H9 (cell line): ENCODE results near the gene DOCK10. TPM values are rescaled to one million over a fixed set of nuclear protein-coding genes. Genes with fewer than 3 reads are reported as not detected.

ENCODE experiments used
- DNase-seq: peaks from one replicate; pipeline ENCODE4 v3.0.0-alpha.2; 2017
- H2AFZ ChIP-seq: one replicate; pipeline ENCODE4 v1.6.1; 2013; ENCODE audit warnings: mild to moderate bottlenecking, low read length, control low read depth, moderate library complexity
- H2AK5ac ChIP-seq: 2 replicates; pipeline ENCODE4 v1.6.1; 2013; ENCODE audit warnings: low read length, control low read depth, mixed read lengths; ENCODE audit not compliant: insufficient read length
- H2BK120ac ChIP-seq: one replicate; pipeline ENCODE4 v1.6.1; 2013; ENCODE audit warnings: low read depth, mild to moderate bottlenecking, low read length, control low read depth, inconsistent platforms; ENCODE audit not compliant: poor library complexity, severe bottlenecking
- H2BK12ac ChIP-seq: 2 replicates; pipeline ENCODE4 v1.6.1; 2013; ENCODE audit warnings: low read length, control low read depth, mixed read lengths, low read depth; ENCODE audit not compliant: insufficient read length
- H2BK15ac ChIP-seq: 2 replicates; pipeline ENCODE4 v1.6.1; 2013; ENCODE audit warnings: low read depth, low read length, control low read depth
- H2BK20ac ChIP-seq: one replicate; pipeline ENCODE4 v1.6.1; 2013; ENCODE audit warnings: low read depth, mild to moderate bottlenecking, low read length, control low read depth, inconsistent platforms; ENCODE audit not compliant: poor library complexity, severe bottlenecking
- H2BK5ac ChIP-seq: 2 replicates; pipeline ENCODE4 v1.6.1; 2013; ENCODE audit warnings: low read length, control low read depth, mixed read lengths; ENCODE audit not compliant: insufficient read length
- H3K14ac ChIP-seq: 2 replicates; pipeline ENCODE4 v1.6.1; 2013; ENCODE audit warnings: low read length, control low read depth; ENCODE audit not compliant: insufficient read depth
- H3K18ac ChIP-seq: 2 replicates; pipeline ENCODE4 v1.6.1; 2013; ENCODE audit warnings: low read depth, mild to moderate bottlenecking, mixed read lengths, low read length, control low read depth; ENCODE audit not compliant: insufficient read length
- H3K23ac ChIP-seq: 2 replicates; pipeline ENCODE4 v1.6.1; 2013; ENCODE audit warnings: low read length, control low read depth, mixed read lengths, low read depth; ENCODE audit not compliant: insufficient read length
- H3K23me2 ChIP-seq: 2 replicates; pipeline ENCODE4 v1.6.1; 2013; ENCODE audit warnings: low read depth, mild to moderate bottlenecking, mixed read lengths, low read length, control low read depth; ENCODE audit not compliant: insufficient read length, poor library complexity, severe bottlenecking
- H3K27ac ChIP-seq: 2 replicates; pipeline ENCODE4 v1.5.1; 2013; ENCODE audit warnings: low read length, control low read depth, mixed read lengths, low read depth; ENCODE audit not compliant: insufficient read length
- H3K27me3 ChIP-seq: 2 replicates; pipeline ENCODE4 v1.6.1; 2013; ENCODE audit warnings: low read length, control low read depth, inconsistent platforms; ENCODE audit not compliant: insufficient read depth
- H3K4ac ChIP-seq: 2 replicates; pipeline ENCODE4 v1.6.1; 2013; ENCODE audit warnings: low read depth, mild to moderate bottlenecking, control low read depth, inconsistent platforms, low read length, moderate library complexity
- H3K4me1 ChIP-seq: 2 replicates; pipeline ENCODE4 v1.6.1; 2013; ENCODE audit warnings: low read length, control low read depth, inconsistent platforms; ENCODE audit not compliant: insufficient read depth
- H3K4me2 ChIP-seq: 2 replicates; pipeline ENCODE4 v1.6.1; 2013; ENCODE audit warnings: low read length, control low read depth, mixed read lengths; ENCODE audit not compliant: insufficient read length, insufficient read depth
- H3K56ac ChIP-seq: 2 replicates; pipeline ENCODE4 v1.6.1; 2013; ENCODE audit warnings: low read depth, mild to moderate bottlenecking, mixed read lengths, low read length, control low read depth; ENCODE audit not compliant: insufficient read length
- H3K79me1 ChIP-seq: 2 replicates; pipeline ENCODE4 v1.6.1; 2013; ENCODE audit warnings: low read depth, mild to moderate bottlenecking, moderate library complexity, low read length, control low read depth, inconsistent platforms; ENCODE audit not compliant: insufficient read depth, poor library complexity, severe bottlenecking
- H3K79me2 ChIP-seq: 2 replicates; pipeline ENCODE4 v1.6.1; 2013; ENCODE audit warnings: low read length, control low read depth, inconsistent platforms; ENCODE audit not compliant: insufficient read depth
- H3K9ac ChIP-seq: 2 replicates; pipeline ENCODE4 v1.6.1; 2013; ENCODE audit warnings: low read length, control low read depth, mixed read lengths; ENCODE audit not compliant: insufficient read length; ENCODE audit errors: extremely low read depth
- H3K9me3 ChIP-seq: one replicate; pipeline ENCODE4 v1.6.1; 2013; ENCODE audit warnings: low read depth, low read length, inconsistent platforms; ENCODE audit not compliant: control insufficient read depth
- H3T11ph ChIP-seq: one replicate; pipeline ENCODE4 v1.6.1; 2013; ENCODE audit warnings: mild to moderate bottlenecking, low read length, control low read depth, inconsistent platforms
- H4K20me1 ChIP-seq: one replicate; pipeline ENCODE4 v1.6.1; 2013; ENCODE audit not compliant: control insufficient read depth, insufficient read length, insufficient read depth
- H4K5ac ChIP-seq: 2 replicates; pipeline ENCODE4 v1.6.1; 2013; ENCODE audit warnings: low read depth, mild to moderate bottlenecking, mixed read lengths, low read length, control low read depth; ENCODE audit not compliant: insufficient read length
- H4K8ac ChIP-seq: replicated peaks from 2 replicates; pipeline ENCODE4 v1.6.1; 2013; ENCODE audit warnings: low read length, control low read depth, mixed read lengths, low read depth; ENCODE audit not compliant: insufficient read length
- H4K91ac ChIP-seq: 2 replicates; pipeline ENCODE4 v1.6.1; 2013; ENCODE audit warnings: low read depth, mild to moderate bottlenecking, moderate library complexity, mixed read lengths, low read length, control low read depth; ENCODE audit not compliant: insufficient read length
- H3K27ac Mint-ChIP-seq, 3 experiments: 2 replicates in 2 of 3; 3 replicates in 1 of 3; pipeline ENCODE4 v1.8.0; 2020 to 2021; ENCODE audit warnings: mixed read lengths in 3 of 3, mild to moderate bottlenecking in 1 of 3, moderate library complexity in 1 of 3
- H3K27me3 Mint-ChIP-seq: 2 replicates; pipeline ENCODE4 v1.8.0; 2021; ENCODE audit warnings: low read depth, mild to moderate bottlenecking, moderate library complexity, mixed read lengths
- H3K36me3 Mint-ChIP-seq, 3 experiments: 2 replicates in 2 of 3; 3 replicates in 1 of 3; pipeline ENCODE4 v1.8.0; 2020 to 2021; ENCODE audit warnings: low read depth in 3 of 3, mixed read lengths in 3 of 3; ENCODE audit not compliant: insufficient read depth in 1 of 3
- H3K4me1 Mint-ChIP-seq, 2 experiments: 2 replicates each; pipeline ENCODE4 v1.8.0; 2020; ENCODE audit warnings: mixed read lengths in 2 of 2
- H3K4me3 Mint-ChIP-seq, 2 experiments: 2 replicates in 1 of 2; 3 replicates in 1 of 2; pipeline ENCODE4 v1.8.0; 2020 to 2021; ENCODE audit warnings: mild to moderate bottlenecking in 2 of 2, mixed read lengths in 2 of 2, moderate library complexity in 1 of 2
- H3K9me3 Mint-ChIP-seq, 2 experiments: 2 replicates in 1 of 2; 3 replicates in 1 of 2; pipeline ENCODE4 v1.8.0; 2020; ENCODE audit warnings: mild to moderate bottlenecking in 2 of 2, mixed read lengths in 2 of 2, moderate library complexity in 1 of 2
- WGBS: extraction: QIAGEN DNeasy Blood & Tissue Kit; methylation state at CpG from one replicate; pipeline ENCODE4 v1.1.7; 2013; ENCODE audit warnings: missing lambda C conversion rate, low lambda C conversion rate, mixed read lengths; ENCODE audit not compliant: insufficient read length; ENCODE audit errors: extremely low coverage; 5-methylcytosine and 5-hydroxymethylcytosine counted together
- total RNA-seq: library from RNA; stranded (reverse); gene quantifications from 2 replicates; pipeline ENCODE4 v1.2.1, GENCODE V29; 2021
- TF ChIP-seq, protein P1 (sequence below): fragments of 200-600 bp; sonication (generic); conservative IDR thresholded peaks from 3 replicates; pipeline ENCODE4 v1.8.0; 2021; ENCODE audit warnings: antibody characterized with exemption, mild to moderate bottlenecking

The DOCK10 gene
- total RNA-seq, 1 experiment from 2014 or later = 0.79 TPM

DNA sequence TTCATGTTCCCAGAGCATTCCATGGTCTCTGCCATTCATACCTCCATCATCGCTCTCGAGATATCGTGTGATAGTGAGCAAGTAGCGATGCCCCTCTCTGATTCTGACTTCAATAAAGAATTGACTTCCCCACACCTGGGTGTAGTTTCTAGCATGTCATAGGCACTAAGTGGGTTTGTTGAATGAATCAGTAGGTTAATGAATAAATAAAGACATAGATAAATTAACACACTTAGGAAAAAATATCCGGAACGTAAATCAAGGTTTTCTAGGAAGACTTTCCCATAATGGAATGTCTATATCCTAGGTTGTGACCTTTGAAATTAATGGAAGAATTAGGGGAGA is 159.1 kb downstream of the DOCK10 start:
- TF ChIP-seq, protein P1, sequence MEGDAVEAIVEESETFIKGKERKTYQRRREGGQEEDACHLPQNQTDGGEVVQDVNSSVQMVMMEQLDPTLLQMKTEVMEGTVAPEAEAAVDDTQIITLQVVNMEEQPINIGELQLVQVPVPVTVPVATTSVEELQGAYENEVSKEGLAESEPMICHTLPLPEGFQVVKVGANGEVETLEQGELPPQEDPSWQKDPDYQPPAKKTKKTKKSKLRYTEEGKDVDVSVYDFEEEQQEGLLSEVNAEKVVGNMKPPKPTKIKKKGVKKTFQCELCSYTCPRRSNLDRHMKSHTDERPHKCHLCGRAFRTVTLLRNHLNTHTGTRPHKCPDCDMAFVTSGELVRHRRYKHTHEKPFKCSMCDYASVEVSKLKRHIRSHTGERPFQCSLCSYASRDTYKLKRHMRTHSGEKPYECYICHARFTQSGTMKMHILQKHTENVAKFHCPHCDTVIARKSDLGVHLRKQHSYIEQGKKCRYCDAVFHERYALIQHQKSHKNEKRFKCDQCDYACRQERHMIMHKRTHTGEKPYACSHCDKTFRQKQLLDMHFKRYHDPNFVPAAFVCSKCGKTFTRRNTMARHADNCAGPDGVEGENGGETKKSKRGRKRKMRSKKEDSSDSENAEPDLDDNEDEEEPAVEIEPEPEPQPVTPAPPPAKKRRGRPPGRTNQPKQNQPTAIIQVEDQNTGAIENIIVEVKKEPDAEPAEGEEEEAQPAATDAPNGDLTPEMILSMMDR = no peak
- WGBS = no CpG with 5 or more reads among the region's 6 CpGs

More for the DNA sequence above, 159.1 kb downstream of the DOCK10 start:
- H4K8ac ChIP-seq = no peak overlapping the region
- no peak overlapping the region for H2BK120ac ChIP-seq
- no peak for DNase-seq
- H2BK15ac ChIP-seq = no peak overlapping the region
- no peaks in the 10 kb centered on the region; a peak in 2 of 5 replicates for H3K9me3 Mint-ChIP-seq
- H3K4me1 Mint-ChIP-seq = peaks cover 0 to 2% of the 10 kb centered on the region in 2 experiments; a peak in 1 of 4 replicates
- no peaks in the 10 kb centered on the region for H3K79me1 ChIP-seq
- H3K79me2 ChIP-seq = no peaks in the 10 kb centered on the region
- no peaks in the 10 kb centered on the region for H3K27me3 Mint-ChIP-seq
- no peaks in the 10 kb centered on the region for H3K9me3 ChIP-seq
- no peaks in the 10 kb centered on the region for H4K20me1 ChIP-seq
- H2BK12ac ChIP-seq = no peak overlapping the region
- no peak overlapping the region for H3K23ac ChIP-seq
- no peak overlapping the region for H3K18ac ChIP-seq
- no peak overlapping the region for H2AFZ ChIP-seq
- no peak overlapping the region for H3K4me3 Mint-ChIP-seq
- no peak overlapping the region for H2AK5ac ChIP-seq
- H3K23me2 ChIP-seq = no peaks in the 10 kb centered on the region
- no peak overlapping the region for H3K56ac ChIP-seq
- H3K4me1 ChIP-seq = no peaks in the 10 kb centered on the region
- no peak overlapping the region for H3K4me2 ChIP-seq
- H3K27ac Mint-ChIP-seq = no peak overlapping the region
- H3K27me3 ChIP-seq = no peaks in the 10 kb centered on the region
- H4K5ac ChIP-seq = no peak overlapping the region
- no peak overlapping the region for H3T11ph ChIP-seq
- H3K27ac ChIP-seq = no peak overlapping the region
- H2BK5ac ChIP-seq = no peak overlapping the region
- H3K9ac ChIP-seq = no peak overlapping the region
- H3K4ac ChIP-seq = no peak overlapping the region
- H2BK20ac ChIP-seq = no peak overlapping the region
- H4K91ac ChIP-seq = no peak overlapping the region
- peaks cover 0 to under 1% (median 0%) of the 10 kb centered on the region in 3 experiments; a peak in 1 of 7 replicates for H3K36me3 Mint-ChIP-seq
- no peak overlapping the region for H3K14ac ChIP-seq
